Activated naive CD8-positive, alpha-beta T cell treated with anti-CD3 and anti-CD28 coated beads, Interleukin-2, amount 50 U/mL, for 24 hours (primary cell): Measurements from ENCODE around the gene ACOXL.

Source experiments
- ATAC-seq: fragments of 150-1000 bp; cut with Tn5 transposase; one replicate; pipeline ENCODE4 v1.10.0; 2021
- DNase-seq: peaks from one replicate; pipeline ENCODE4 v3.0.0; 2021
- H3K27ac Mint-ChIP-seq: one replicate; pipeline ENCODE4 v1.8.0; 2021; ENCODE audit warnings: mild to moderate bottlenecking, mixed read lengths
- H3K27me3 Mint-ChIP-seq: one replicate; pipeline ENCODE4 v1.8.0; 2021; ENCODE audit warnings: mixed read lengths
- H3K36me3 Mint-ChIP-seq: one replicate; pipeline ENCODE4 v1.8.0; 2021; ENCODE audit warnings: low read depth, mixed read lengths
- H3K4me1 Mint-ChIP-seq: one replicate; pipeline ENCODE4 v1.8.0; 2021; ENCODE audit warnings: mixed read lengths
- H3K4me3 Mint-ChIP-seq: one replicate; pipeline ENCODE4 v1.8.0; 2021; ENCODE audit warnings: mild to moderate bottlenecking, moderate library complexity, mixed read lengths
- H3K9me3 Mint-ChIP-seq: one replicate; pipeline ENCODE4 v1.8.0; 2021; ENCODE audit warnings: mixed read lengths

ACOXL gene

DNA sequence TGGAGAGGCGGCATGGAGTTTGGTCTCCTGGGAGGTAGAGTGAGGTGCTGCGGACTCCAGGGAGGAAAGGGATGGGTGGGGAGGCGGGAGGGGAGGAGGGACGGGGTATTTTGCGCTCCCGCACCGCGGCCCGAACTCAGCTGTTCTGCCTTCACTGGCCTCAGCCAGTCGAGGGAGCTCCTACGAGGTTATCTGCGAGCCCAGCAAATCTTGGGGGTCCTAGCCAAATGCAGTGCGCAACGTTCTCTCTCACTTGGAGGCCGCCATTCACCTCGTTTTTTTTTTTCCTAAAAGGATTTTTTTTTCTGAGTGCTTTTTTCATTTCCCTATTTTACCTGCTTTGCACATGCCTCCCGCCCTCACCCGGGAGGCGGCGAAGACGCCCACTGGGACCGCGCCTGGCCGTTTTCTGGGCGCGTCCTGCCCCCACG, 387.5 kb downstream of the ACOXL start:
- peaks cover 30% of the 10 kb centered on the region for H3K27me3 Mint-ChIP-seq

DNA sequence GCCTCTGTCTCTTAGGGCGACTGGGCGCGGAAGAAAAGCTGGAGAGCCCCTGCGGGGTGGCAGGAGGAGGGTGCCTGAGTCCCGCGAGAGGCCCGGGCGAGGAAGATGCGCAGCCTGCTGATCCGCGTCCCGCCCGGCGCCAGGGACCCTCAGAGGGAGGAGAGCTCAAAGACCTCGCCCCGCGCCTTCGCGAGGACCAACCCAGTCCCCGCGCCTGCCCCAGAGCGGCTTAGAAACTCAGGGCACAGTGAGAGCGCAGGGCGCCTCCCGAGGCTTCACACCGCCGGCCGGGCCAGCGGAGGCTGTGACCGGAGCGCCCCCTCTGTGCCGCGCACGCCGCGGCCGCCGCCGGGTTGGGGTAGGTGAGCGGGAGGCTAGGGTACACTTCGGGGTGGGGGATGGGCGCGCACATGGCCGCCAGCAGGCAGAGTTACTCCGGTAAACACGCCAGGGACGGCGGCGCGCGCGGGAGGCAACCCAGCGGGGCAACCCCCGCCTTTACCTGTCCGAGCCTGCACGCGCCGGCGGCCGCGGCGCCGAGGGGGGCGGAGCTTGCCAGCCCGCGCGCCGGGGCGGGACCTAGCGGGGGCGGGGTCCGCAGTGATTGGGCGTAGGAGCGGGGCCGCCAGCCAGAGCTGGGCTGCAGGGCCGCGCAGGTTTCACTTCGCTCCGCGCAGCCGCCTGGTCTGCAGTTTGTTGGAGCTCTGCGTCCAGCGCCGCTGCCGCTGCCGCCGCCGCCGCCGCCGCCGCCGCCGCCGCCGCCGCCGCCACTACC, 388.1 kb downstream of the ACOXL start, which contains the start of gene BCL2L11:
Gene BCL2L11 (plus strand): TSS at position 662 of the 775 bp plus-strand sequence. CDS start 2,832 bp downstream, outside the sequence.
- H3K36me3 Mint-ChIP-seq = peaks cover 27% of the 10 kb centered on the region
- DNase-seq (peak; percentile 91), ATAC-seq (peak; percentile 46)
- H3K27me3 Mint-ChIP-seq = peaks cover 30% of the 10 kb centered on the region
- H3K4me1 Mint-ChIP-seq = peaks cover 64% of the 10 kb centered on the region
- H3K4me3 Mint-ChIP-seq = peak within 1 kb of the TSS; percentile 93
- H3K9me3 Mint-ChIP-seq = no peaks in the 10 kb centered on the region
- peak within 1 kb of the TSS; percentile 87 for H3K27ac Mint-ChIP-seq

More for the DNA sequence above, 387.5 kb downstream of the ACOXL start:
- Mint-ChIP-seq H3K4me3 (peak overlapping the region; percentile 81), H3K4me1 (peaks cover 60% of the 10 kb centered on the region), H3K9me3 (no peaks in the 10 kb centered on the region), H3K27ac (peak overlapping the region; percentile 60), H3K36me3 (peaks cover 21% of the 10 kb centered on the region)
- DNase-seq = peak; percentile 27
- ATAC-seq = no peak

DNA sequence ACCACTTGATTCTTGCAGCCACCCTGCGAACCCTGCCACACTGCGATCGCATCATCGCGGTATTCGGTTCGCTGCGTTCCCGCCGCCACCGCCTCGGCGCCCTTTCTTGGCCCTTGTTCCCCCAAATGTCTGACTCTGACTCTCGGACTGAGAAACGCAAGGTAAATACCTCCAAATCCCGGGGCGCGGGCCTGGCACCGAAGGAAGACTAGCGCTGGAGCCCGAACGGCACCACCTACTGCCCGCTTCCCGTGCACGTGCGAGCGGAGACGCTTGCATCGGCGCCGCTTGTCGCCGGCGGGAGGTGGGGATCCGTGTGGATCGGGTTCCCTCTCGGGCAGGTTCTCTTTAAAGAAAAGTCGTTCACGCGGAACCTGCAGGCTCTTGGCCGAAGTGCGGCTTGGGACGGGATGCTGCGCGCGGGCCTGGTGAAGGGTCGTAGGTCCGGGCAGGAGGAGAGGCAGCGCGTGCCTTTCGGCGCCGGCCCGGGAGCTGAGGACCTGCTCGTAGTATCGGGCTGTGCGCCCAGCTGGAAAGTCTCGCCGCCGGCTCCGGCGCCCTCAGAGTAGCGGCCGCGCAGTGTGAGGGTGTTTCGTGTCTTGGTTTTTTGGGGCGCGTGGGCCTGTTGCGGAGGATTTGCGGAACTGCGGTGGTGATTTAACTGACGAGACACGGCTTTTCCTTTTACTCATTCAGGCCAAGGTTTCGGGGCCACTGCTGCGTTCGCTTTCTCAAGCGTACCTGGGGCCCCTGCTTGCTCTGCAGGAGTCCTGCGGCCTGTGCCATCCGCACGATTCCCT, 388.9 kb downstream of the ACOXL start:
- H3K9me3 Mint-ChIP-seq = no peaks in the 10 kb centered on the region
- H3K36me3 Mint-ChIP-seq = peaks cover 35% of the 10 kb centered on the region
- DNase-seq (peak; percentile 57), ATAC-seq (no peak)
- peak overlapping the region; percentile 93 for H3K4me3 Mint-ChIP-seq
- peaks cover 30% of the 10 kb centered on the region for H3K27me3 Mint-ChIP-seq
- H3K27ac Mint-ChIP-seq = peak overlapping the region; percentile 87
- peaks cover 65% of the 10 kb centered on the region for H3K4me1 Mint-ChIP-seq

DNA sequence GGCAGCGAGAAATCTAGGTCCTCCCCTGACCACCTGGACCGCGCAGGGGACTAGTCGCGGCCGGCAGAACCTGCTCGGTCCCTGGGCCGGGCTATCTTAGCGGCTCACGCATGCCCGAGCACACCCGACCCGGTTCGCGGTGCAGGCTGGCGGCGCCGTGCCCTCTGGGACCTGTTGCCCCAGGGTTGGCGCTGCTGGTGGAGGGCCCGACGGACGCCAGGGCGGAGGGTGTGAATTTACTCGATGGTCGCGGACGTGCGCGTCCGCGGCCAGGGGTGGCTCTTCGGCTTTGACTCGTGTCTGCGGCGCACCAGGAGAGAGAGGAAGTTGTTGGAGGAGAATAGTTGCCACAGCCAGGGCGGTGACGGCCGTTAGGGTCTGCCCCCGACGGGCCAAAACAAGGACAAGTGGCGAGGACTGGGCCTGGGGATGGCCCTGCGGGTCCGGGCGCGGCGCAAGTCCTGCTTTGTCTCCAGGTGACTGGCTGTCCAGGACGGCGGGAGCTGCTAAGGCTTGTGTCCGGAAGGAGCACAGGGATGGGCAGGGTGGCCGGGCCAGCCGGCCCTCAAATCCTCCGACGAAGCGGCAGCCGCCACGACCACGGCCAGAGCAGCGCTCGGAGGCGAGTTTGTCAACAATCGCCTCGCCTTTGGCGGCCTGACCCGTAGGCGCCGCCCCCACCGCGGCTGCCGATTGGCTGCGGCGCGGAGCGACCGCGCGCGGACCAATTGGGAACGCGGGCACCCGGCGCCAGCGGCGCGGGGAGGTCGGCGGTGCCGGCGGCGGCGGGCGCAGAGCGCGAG, 389.7 kb downstream of the ACOXL start:
- Mint-ChIP-seq H3K4me1 (peaks cover 64% of the 10 kb centered on the region), H3K27ac (peak overlapping the region; percentile 87), H3K4me3 (peak overlapping the region; percentile 93), H3K27me3 (peaks cover 27% of the 10 kb centered on the region), H3K36me3 (peaks cover 43% of the 10 kb centered on the region), H3K9me3 (no peaks in the 10 kb centered on the region)
- ATAC-seq (peak; percentile 41), DNase-seq (peak; percentile 83)

DNA sequence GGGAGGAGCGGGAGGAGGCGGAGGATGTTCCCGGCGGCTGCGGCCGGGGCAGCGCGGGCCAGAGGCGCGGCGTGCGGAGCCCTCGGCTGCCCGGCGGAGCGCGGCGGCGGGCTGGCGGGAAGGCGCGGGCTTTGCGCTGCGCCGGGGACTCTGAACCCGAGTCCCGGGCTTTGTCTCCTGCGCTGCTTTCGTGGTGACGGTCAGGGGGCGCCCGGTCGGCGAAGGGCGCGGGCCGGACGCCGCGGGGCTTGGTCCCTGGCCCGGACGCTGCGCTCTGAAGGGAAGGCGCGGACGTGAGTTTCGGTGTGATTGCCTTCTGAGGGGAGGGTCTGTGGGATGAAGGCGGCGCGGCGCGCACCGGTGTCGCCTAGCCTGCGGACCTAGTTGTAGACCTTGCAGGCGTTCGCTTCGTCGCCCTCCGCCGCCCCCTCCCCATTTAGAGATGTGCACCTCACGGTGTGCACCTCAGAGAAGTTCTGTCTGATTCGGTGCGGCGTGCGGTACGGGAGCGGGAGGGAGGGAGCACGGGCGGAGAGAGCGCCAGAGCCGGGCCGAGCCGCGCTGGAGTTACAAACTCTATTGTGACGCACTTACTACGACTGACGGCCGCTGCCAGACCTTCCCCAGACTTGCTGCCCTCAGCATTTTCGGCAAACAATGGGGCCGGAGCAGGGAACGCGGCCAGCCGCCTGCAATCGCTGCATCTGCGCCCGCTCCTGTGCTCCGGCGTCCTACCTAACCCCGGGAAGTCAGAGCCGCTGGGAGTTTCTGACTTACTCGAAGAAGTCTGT, 390.5 kb downstream of the ACOXL start:
- Mint-ChIP-seq H3K27ac (peak overlapping the region; percentile 42), H3K4me1 (peaks cover 63% of the 10 kb centered on the region), H3K9me3 (no peaks in the 10 kb centered on the region), H3K36me3 (peaks cover 51% of the 10 kb centered on the region), H3K4me3 (peak overlapping the region; percentile 84), H3K27me3 (peaks cover 22% of the 10 kb centered on the region)
- ATAC-seq = no peak
- DNase-seq = peak; percentile 49

DNA sequence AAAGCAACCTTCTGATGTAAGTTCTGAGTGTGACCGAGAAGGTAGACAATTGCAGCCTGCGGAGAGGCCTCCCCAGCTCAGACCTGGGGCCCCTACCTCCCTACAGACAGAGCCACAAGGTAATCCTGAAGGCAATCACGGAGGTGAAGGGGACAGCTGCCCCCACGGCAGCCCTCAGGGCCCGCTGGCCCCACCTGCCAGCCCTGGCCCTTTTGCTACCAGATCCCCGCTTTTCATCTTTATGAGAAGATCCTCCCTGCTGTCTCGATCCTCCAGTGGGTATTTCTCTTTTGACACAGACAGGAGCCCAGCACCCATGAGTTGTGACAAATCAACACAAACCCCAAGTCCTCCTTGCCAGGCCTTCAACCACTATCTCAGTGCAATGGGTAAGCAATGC, 391.4 kb downstream of the ACOXL start:
- ATAC-seq = no peak
- peak overlapping the region; percentile 47 for H3K27ac Mint-ChIP-seq
- H3K36me3 Mint-ChIP-seq = peaks cover 60% of the 10 kb centered on the region
- no peaks in the 10 kb centered on the region for H3K9me3 Mint-ChIP-seq
- peak overlapping the region; percentile 76 for H3K4me3 Mint-ChIP-seq
- H3K4me1 Mint-ChIP-seq = peaks cover 61% of the 10 kb centered on the region
- DNase-seq = no peak
- H3K27me3 Mint-ChIP-seq = peaks cover 13% of the 10 kb centered on the region

DNA sequence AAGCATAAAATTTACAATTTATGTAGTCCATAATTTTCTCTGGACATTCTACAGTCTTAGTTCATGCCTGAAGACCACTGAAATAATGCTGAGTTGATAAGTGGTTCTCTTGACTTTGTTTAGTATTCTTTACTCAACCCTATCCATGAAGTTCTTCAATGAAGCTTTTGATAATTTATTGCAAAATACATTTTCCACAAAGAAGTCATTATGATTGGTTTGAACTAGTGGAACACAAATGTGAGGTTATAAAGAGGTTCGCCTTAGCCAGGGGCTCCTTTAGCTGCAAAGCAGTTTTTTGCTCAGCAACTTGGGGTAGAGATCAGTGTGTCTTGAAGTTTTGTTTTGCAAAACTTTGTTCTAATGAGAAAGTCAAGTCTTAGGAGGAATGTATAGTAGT, 394.2 kb downstream of the ACOXL start:
- Mint-ChIP-seq H3K36me3 (peaks cover 79% of the 10 kb centered on the region), H3K27ac (no peak overlapping the region), H3K4me3 (no peak overlapping the region), H3K9me3 (no peaks in the 10 kb centered on the region), H3K4me1 (peaks cover 62% of the 10 kb centered on the region), H3K27me3 (no peaks in the 10 kb centered on the region)
- DNase-seq = no peak
- ATAC-seq = no peak

DNA sequence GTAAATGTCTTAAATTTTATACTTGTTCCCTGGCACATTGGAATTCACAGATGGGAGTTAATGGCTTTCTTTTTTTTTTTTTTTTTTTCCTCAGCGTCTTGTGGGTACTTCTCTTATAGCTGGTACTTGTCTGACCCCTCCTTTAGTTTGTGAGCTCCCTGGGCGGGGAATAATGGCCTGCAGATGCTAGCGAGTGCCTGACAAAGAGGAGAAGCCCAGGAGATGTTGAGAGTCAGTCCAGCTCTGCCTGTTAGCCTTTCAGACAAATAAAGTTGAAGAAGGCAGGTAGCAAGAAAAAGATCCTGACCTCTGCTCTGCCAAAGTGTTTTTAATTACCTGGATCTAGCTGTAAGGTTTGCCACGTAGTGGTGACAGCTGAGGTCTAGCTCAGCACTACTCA, 395.0 kb downstream of the ACOXL start:
- Mint-ChIP-seq H3K36me3 (peaks cover 83% of the 10 kb centered on the region), H3K4me3 (no peak overlapping the region), H3K27me3 (no peaks in the 10 kb centered on the region), H3K4me1 (peaks cover 66% of the 10 kb centered on the region), H3K27ac (no peak overlapping the region), H3K9me3 (no peaks in the 10 kb centered on the region)
- ATAC-seq (no peak), DNase-seq (no peak)

DNA sequence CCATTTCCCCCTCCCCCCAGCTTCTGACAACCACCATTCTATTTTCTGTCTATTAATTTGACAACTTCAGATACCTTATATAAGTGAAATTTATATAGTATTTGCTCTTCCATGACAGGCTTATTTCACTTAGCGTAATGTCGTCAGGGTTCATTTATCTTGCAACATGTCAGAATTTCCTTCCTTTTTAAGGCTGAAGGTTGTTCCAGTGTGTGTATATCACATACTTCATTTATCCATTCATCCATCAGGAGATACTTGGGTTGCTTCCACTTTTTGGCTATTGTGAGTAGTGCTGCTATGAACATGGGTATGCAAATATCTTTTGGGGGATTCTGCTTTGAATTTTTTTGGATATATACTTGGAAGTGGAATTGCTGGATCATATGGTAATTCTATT, 395.7 kb downstream of the ACOXL start:
- peaks cover 84% of the 10 kb centered on the region for H3K36me3 Mint-ChIP-seq
- no peak for DNase-seq
- ATAC-seq = no peak
- H3K27me3 Mint-ChIP-seq = no peaks in the 10 kb centered on the region
- H3K9me3 Mint-ChIP-seq = no peaks in the 10 kb centered on the region
- no peak overlapping the region for H3K4me3 Mint-ChIP-seq
- peaks cover 65% of the 10 kb centered on the region for H3K4me1 Mint-ChIP-seq
- no peak overlapping the region for H3K27ac Mint-ChIP-seq

DNA sequence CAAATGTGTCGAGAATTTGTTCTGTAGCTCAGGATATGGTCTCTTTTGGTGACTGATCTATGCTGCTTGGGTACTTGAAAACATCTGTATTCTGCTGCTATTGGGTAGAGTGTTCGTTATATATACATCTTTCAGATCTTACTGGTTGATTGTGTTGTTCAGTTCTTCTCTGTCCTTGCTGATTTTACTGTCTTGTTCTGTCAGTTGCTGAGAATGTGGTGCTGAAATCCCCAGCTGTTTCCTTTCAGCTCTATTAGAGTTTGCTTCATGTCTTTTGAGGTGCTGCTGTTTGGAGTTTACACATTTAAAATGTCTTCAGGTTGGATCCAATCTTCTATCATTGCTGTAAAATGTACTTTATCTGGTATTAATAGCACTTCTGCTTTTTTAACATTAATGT, 401.2 kb downstream of the ACOXL start:
- no peak for ATAC-seq

DNA sequence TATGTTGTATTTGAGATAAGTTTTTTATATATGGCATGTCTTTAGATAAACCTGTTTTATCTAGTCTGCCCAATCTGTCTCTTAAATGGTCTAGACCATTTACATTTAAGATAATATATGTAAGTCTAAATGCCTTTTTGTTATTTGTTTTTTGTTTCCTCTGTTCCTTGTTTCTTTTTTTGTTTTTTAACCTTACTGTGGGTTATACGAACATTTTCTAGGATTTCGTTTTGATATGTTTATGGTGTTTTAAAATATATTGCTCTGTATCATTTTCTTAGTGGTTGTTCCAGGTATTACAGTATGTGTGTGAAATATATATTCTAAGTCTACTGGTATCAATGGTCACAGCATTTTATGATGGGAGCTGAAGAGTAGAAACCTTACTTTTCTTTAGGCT, 401.7 kb downstream of the ACOXL start:
- Mint-ChIP-seq H3K9me3 (no peaks in the 10 kb centered on the region), H3K36me3 (peaks cover 72% of the 10 kb centered on the region), H3K4me3 (no peak overlapping the region), H3K27me3 (no peaks in the 10 kb centered on the region), H3K27ac (no peak overlapping the region), H3K4me1 (peaks cover 35% of the 10 kb centered on the region)
- DNase-seq (no peak), ATAC-seq (no peak)

More for the DNA sequence above, 401.2 kb downstream of the ACOXL start:
- Mint-ChIP-seq H3K9me3 (no peaks in the 10 kb centered on the region), H3K4me3 (no peak overlapping the region), H3K27me3 (no peaks in the 10 kb centered on the region), H3K36me3 (peaks cover 73% of the 10 kb centered on the region), H3K4me1 (peaks cover 38% of the 10 kb centered on the region), H3K27ac (no peak overlapping the region)
- no peak for DNase-seq

DNA sequence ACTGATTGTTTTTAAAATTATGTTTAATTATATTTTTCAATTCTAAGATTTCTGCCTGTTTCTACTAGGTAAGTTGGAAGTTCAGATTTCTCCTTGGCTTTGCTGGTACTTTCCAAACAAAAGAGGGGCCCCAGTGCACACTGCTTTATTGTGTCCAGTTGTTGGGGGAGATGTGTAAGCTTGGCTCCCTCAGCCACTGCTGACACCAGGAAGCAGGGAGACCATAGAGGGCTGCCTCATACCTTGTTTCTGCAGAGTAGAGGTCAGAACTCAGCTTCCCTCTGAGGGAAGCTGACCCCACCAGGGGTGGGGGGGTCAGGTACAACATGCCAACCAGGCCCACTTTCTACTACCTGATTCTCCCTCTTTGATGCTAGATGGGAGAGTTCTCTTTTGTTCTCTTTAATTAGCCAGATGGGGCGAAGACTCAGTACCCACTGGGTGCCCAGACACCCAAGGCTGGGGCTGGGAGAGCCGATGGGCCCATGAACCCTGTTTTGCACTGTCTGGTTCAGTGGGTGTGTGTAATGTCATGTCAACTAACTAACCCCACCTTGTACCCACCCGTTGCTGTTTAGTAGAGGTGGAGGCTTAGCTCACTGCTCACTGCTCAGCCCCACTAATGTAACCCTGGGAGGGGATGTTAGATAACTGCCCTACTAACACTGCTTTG, 403.0 kb downstream of the ACOXL start:
- no peak for DNase-seq
- Mint-ChIP-seq H3K9me3 (no peaks in the 10 kb centered on the region), H3K27ac (no peak overlapping the region), H3K4me1 (peaks cover 30% of the 10 kb centered on the region), H3K36me3 (peaks cover 76% of the 10 kb centered on the region), H3K4me3 (no peak overlapping the region), H3K27me3 (no peaks in the 10 kb centered on the region)
- no peak for ATAC-seq

DNA sequence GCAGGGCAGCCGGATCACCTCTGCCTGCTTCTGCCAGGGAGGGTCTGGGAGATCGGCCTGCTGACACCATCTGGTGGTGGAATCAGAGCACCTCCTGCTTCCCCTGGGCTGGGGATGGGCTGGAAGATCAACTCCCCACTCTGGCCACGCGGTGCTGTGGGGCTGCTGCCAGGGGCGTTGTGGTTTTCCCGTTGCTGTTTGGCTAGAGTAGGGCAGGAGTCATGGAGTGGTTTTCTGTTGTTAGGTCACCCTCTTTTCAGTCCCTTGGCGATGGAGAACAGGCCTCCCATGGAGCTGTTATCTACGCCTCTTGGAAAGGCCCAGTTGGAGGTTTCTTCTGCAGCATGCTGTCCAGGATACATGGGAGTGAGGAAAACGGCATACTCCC, 403.5 kb downstream of the ACOXL start:
- Mint-ChIP-seq H3K36me3 (peaks cover 76% of the 10 kb centered on the region), H3K9me3 (no peaks in the 10 kb centered on the region), H3K4me1 (peaks cover 24% of the 10 kb centered on the region), H3K27ac (no peak overlapping the region), H3K4me3 (no peak overlapping the region), H3K27me3 (no peaks in the 10 kb centered on the region)
- DNase-seq (no peak), ATAC-seq (peak; percentile 40)
